ENCODE measurements around the gene ASB7.
"Not testable (repeated sequence)": the region's sequence is repeated elsewhere in the genome, so short reads cannot be mapped to it uniquely, and the experiment has no call there.

The ASB7 gene

GRCh38 chr15:100671858-100672543 is 69.6 kb downstream of the ASB7 start:
- Histone ChIP-seq H3K36me3 (ENCODE audit: insufficient read depth, low read length) (no peaks in the 10 kb centered on the region), H3K9ac (ENCODE audit: low read depth, low read length) (no peak overlapping the region), H3K4me1 (ENCODE audit: insufficient read depth, low read length) (no peaks in the 10 kb centered on the region)

GRCh38 chr15:100672959-100673358 is 70.6 kb downstream of the ASB7 start:
- Histone ChIP-seq H3K36me3 (ENCODE audit: insufficient read depth, low read length) (no peaks in the 10 kb centered on the region), H3K9ac (ENCODE audit: low read depth, low read length) (no peak overlapping the region), H3K9me3 (ENCODE audit: control insufficient read depth, insufficient read depth, low read length) (no peaks in the 10 kb centered on the region), H3K4me1 (ENCODE audit: insufficient read depth, low read length) (no peaks in the 10 kb centered on the region)

More at GRCh38 chr15:100671858-100672543, 69.6 kb downstream of the ASB7 start:
- H3K9me3 ChIP-seq (ENCODE audit: control insufficient read depth, insufficient read depth, low read length) = no peaks in the 10 kb centered on the region

DNA sequence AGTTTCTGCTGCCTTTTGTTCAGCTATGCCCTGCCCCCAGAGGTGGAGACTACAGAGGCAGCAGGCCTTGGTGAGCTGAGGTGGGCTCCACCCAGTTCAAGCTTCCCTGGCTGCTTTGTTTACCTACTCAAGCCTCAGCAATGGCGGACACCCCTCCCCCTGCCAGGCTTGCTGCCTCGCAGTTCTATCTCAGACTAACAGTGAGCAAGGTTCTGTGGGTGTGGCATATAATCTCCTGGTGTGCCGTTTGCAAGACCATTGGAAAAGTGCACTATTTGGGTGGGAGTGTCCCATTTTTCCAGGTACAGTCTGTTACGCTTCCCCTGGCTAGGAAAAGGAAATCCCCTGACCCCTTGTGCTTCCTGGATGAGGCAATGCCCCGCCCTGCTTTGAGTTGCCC is 76.8 kb downstream of the ASB7 start:
- not testable (repeated sequence) for H3K9ac ChIP-seq (ENCODE audit: low read depth, low read length); H3K36me3 ChIP-seq (ENCODE audit: insufficient read depth, low read length); H3K9me3 ChIP-seq (ENCODE audit: control insufficient read depth, insufficient read depth, low read length); H3K4me1 ChIP-seq (ENCODE audit: insufficient read depth, low read length)

- H3K4me1 ChIP-seq (ENCODE audit: insufficient read depth, low read length) = no peaks in the 10 kb centered on the region
- H3K36me3 ChIP-seq (ENCODE audit: insufficient read depth, low read length) = no peaks in the 10 kb centered on the region
- peaks cover 3% of the 10 kb centered on the region; the same call in 1 of the 2 replicates for H3K9me3 ChIP-seq (ENCODE audit: control insufficient read depth, insufficient read depth, low read length)
- H3K9ac ChIP-seq (ENCODE audit: low read depth, low read length) = no peak overlapping the region
These were observed 78.3 kb downstream of the ASB7 start for GRCh38 chr15:100680726-100681125.

DNA sequence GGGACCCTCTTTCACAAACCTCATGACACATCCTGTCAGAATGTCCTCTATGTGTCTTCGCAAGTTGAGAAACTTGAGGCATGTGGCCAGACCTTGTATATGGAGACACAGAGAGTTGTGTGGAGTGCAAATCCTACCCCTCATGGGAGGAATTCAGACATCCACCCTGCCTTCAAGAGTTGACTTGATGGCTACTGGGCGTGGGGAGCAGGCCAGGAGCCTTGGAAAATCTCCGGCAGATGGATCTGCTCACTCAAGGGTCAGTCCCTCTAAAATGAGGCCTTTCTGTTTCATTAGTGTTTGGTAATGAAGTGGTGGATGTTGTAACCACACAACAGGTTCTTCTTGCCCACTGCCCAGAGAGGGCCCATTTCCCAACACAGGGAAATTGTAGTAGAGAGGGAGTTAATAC is 79.0 kb downstream of the ASB7 start:
- Histone ChIP-seq H3K36me3 (ENCODE audit: insufficient read depth, low read length) (no peaks in the 10 kb centered on the region), H3K9ac (ENCODE audit: low read depth, low read length) (no peak overlapping the region), H3K4me1 (ENCODE audit: insufficient read depth, low read length) (no peaks in the 10 kb centered on the region), H3K9me3 (ENCODE audit: control insufficient read depth, insufficient read depth, low read length) (peaks cover 3% of the 10 kb centered on the region; the same call in 1 of the 2 replicates)

GRCh38 chr15:100682468-100682867 is 80.1 kb downstream of the ASB7 start:
- Histone ChIP-seq H3K36me3 (ENCODE audit: insufficient read depth, low read length) (no peaks in the 10 kb centered on the region), H3K9ac (ENCODE audit: low read depth, low read length) (no peak overlapping the region), H3K9me3 (ENCODE audit: control insufficient read depth, insufficient read depth, low read length) (peaks cover 3% of the 10 kb centered on the region; the same call in 1 of the 2 replicates), H3K4me1 (ENCODE audit: insufficient read depth, low read length) (no peaks in the 10 kb centered on the region; the same call in 1 of the 2 replicates)

DNA sequence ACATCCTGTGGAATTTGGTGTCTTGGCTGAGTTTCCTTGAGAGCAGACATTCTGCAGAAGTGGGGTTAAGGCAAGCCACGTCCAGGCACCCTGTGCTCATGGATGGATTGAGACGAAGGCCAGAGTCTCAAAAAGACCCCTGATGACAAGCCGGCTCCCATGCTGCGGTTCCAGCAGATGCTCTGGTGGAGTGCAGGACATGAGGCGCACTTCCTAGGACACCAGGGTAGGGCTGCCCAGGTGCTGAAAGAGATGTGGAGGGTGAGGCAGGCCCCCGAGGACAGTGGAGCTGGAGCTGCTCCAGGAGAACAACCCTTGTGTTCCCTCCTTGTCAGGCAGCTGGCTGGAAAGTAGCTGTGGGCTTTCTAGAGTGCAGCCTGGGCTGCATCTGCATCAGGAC is 81.0 kb downstream of the ASB7 start:
- peaks cover 3% of the 10 kb centered on the region; the same call in 1 of the 2 replicates for H3K4me1 ChIP-seq (ENCODE audit: insufficient read depth, low read length)
- no peaks in the 10 kb centered on the region for H3K36me3 ChIP-seq (ENCODE audit: insufficient read depth, low read length)
- H3K9me3 ChIP-seq (ENCODE audit: control insufficient read depth, insufficient read depth, low read length) = peaks cover 3% of the 10 kb centered on the region; the same call in 1 of the 2 replicates
- H3K9ac ChIP-seq (ENCODE audit: low read depth, low read length) = no peak overlapping the region

GRCh38 chr15:100684591-100684990 is 82.2 kb downstream of the ASB7 start:
- peaks cover 3% of the 10 kb centered on the region; the same call in 1 of the 2 replicates for H3K4me1 ChIP-seq (ENCODE audit: insufficient read depth, low read length)
- no peak overlapping the region for H3K9ac ChIP-seq (ENCODE audit: low read depth, low read length)

GRCh38 chr15:100686021-100686724 is 83.8 kb downstream of the ASB7 start:
- no peak overlapping the region for H3K9ac ChIP-seq (ENCODE audit: low read depth, low read length)
- no peaks in the 10 kb centered on the region for H3K9me3 ChIP-seq (ENCODE audit: control insufficient read depth, insufficient read depth, low read length)
- H3K36me3 ChIP-seq (ENCODE audit: insufficient read depth, low read length) = no peaks in the 10 kb centered on the region
- H3K4me1 ChIP-seq (ENCODE audit: insufficient read depth, low read length) = peaks cover 3% of the 10 kb centered on the region; the same call in 1 of the 2 replicates

More at GRCh38 chr15:100684591-100684990, 82.2 kb downstream of the ASB7 start:
- H3K36me3 ChIP-seq (ENCODE audit: insufficient read depth, low read length) = no peaks in the 10 kb centered on the region
- H3K9me3 ChIP-seq (ENCODE audit: control insufficient read depth, insufficient read depth, low read length) = peaks cover 3% of the 10 kb centered on the region; the same call in 1 of the 2 replicates

- Histone ChIP-seq H3K4me1 (ENCODE audit: insufficient read depth, low read length) (peaks cover 3% of the 10 kb centered on the region; the same call in 1 of the 2 replicates), H3K9ac (ENCODE audit: low read depth, low read length) (no peak overlapping the region), H3K36me3 (ENCODE audit: insufficient read depth, low read length) (no peaks in the 10 kb centered on the region), H3K9me3 (ENCODE audit: control insufficient read depth, insufficient read depth, low read length) (no peaks in the 10 kb centered on the region)
These were observed 84.5 kb downstream of the ASB7 start for GRCh38 chr15:100686725-100687473.

GRCh38 chr15:100687582-100688141 is 85.3 kb downstream of the ASB7 start:
- Histone ChIP-seq H3K36me3 (ENCODE audit: insufficient read depth, low read length) (no peaks in the 10 kb centered on the region), H3K9me3 (ENCODE audit: control insufficient read depth, insufficient read depth, low read length) (no peaks in the 10 kb centered on the region), H3K4me1 (ENCODE audit: insufficient read depth, low read length) (peaks cover 3% of the 10 kb centered on the region; the same call in 1 of the 2 replicates), H3K9ac (ENCODE audit: low read depth, low read length) (no peak overlapping the region)

GRCh38 chr15:100688549-100689120 is 86.2 kb downstream of the ASB7 start:
- Histone ChIP-seq H3K9ac (ENCODE audit: low read depth, low read length) (no peak overlapping the region), H3K4me1 (ENCODE audit: insufficient read depth, low read length) (peaks cover 3% of the 10 kb centered on the region; the same call in 1 of the 2 replicates), H3K36me3 (ENCODE audit: insufficient read depth, low read length) (no peaks in the 10 kb centered on the region), H3K9me3 (ENCODE audit: control insufficient read depth, insufficient read depth, low read length) (no peaks in the 10 kb centered on the region)

DNA sequence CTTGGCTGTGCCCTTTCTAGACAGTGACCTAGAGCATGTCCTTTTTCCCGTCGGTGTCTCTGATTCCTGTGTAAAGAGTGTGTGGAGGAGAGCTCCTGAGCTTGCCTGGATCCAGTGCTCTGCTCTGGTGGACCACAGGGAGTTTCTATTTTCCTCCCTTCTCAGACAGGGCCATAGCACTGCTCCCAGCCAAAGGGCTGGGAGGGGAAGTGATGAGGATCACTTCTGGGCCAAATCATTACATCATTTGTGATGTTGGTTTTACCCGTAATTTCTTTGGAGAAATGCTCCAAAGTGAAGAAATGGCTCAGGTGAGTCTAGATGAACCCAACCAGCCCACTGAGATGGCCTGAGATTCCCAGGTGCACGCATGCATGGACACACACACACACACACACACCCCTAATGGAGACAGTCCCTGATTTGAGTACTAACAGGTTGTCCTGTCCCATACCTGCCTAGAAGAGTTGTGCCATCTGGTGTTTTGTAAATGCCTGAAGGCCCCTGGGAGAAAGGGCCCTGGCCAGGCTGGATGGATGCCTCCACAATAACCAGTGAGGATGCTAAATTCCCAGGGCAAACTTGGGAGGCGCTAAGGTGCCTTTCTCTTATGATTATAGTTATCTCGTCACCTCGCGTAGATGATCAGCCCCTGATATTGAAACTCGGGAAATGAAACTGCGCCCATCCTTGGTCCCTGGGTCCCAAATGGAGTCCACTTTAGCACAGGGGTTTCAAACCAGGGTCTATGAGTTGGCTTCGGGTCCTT is 86.9 kb downstream of the ASB7 start:
- H3K9me3 ChIP-seq (ENCODE audit: control insufficient read depth, insufficient read depth, low read length) = no peaks in the 10 kb centered on the region
- peaks cover 3% of the 10 kb centered on the region; the same call in 1 of the 2 replicates for H3K4me1 ChIP-seq (ENCODE audit: insufficient read depth, low read length)
- H3K9ac ChIP-seq (ENCODE audit: low read depth, low read length) = no peak overlapping the region
- no peaks in the 10 kb centered on the region for H3K36me3 ChIP-seq (ENCODE audit: insufficient read depth, low read length)
